Measurements from ENCODE around the gene FOLR1.

DNA sequence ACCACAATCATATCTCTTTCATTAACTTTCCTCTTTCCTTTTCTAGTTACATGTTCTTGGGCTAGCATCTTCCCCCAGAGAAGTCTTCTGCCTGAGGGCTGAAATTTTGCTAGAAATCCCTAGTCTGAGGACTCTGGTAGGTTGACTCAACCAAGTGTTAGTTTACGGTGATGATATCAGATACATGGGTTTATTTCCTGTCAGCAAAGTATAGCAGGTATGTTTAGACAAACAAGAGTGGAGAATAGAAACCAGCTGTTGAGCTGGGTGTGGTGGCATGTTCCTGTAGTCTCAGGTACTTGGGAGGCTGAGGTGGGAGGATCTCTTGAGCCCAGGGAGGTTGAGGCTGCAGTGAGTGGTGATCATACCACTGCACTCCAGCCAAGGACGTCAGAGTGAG is 11.2 kb downstream of the FOLR1 start:
- TF ChIP-seq FOXM1 (IDR thresholded peaks at IDR 0.05; ENCODE audit: borderline replicate concordance) (no peak), SP1 (IDR thresholded peaks at IDR 0.05) (no peak), TARDBP (IDR thresholded peaks at IDR 0.05) (no peak), SUZ12 (IDR thresholded peaks at IDR 0.05) (no peak), BHLHE40 (IDR thresholded peaks at IDR 0.05; ENCODE audit: borderline replicate concordance) (no peak), NFRKB (IDR thresholded peaks at IDR 0.05) (no peak), FOXK2 (IDR thresholded peaks at IDR 0.05) (no peak), ARNT (IDR thresholded peaks at IDR 0.05) (no peak)
